K562 (cell line): ENCODE measurements around the gene DNALI1. TPM values are rescaled to one million over a fixed set of nuclear protein-coding genes. Genes with fewer than 3 reads are reported as not detected.
A peak's percentile ranks its signal among the peaks of the same experiment; 100 is the strongest.

Experiments
- BCOR ChIP-seq: fragments of 450-650 bp; IDR thresholded peaks from 2 replicates; pipeline ENCODE4 v1.6.1; 2016
- CBX3 ChIP-seq, 2 experiments: IDR thresholded peaks; 1 replicate in 1 of 2; 2 replicates in 1 of 2; pipeline ENCODE4 v1.6.1; 2012; ENCODE audit warnings: inconsistent platforms in 2 of 2, low read length in 2 of 2, borderline replicate concordance in 1 of 2, control low read depth in 1 of 2
- CC2D1A ChIP-seq: fragments of 450-650 bp; IDR thresholded peaks from 2 replicates; pipeline ENCODE4 v1.6.1; 2017; ENCODE audit warnings: mild to moderate bottlenecking
- CHAMP1 ChIP-seq: fragments of 450-650 bp; IDR thresholded peaks from 2 replicates; pipeline ENCODE4 v1.6.1; 2016; ENCODE audit warnings: mild to moderate bottlenecking
- HDGF ChIP-seq: fragments of 450-650 bp; IDR thresholded peaks from 2 replicates; pipeline ENCODE4 v1.6.1; 2016
- KDM1A ChIP-seq, 2 experiments: fragments of 450-650 bp; IDR thresholded peaks; 2 replicates each; pipeline ENCODE4 v1.6.1; 2016; ENCODE audit warnings: mild to moderate bottlenecking in 2 of 2
- MEF2A ChIP-seq: IDR thresholded peaks from 2 replicates; pipeline ENCODE4 v1.6.1; 2011; ENCODE audit warnings: low read depth, mild to moderate bottlenecking, low read length, moderate library complexity; ENCODE audit not compliant: control insufficient read depth
- NFE2 ChIP-seq: IDR thresholded peaks from 2 replicates; pipeline ENCODE4 v1.6.1; 2014; ENCODE audit warnings: antibody characterized with exemption, low read depth
- TRIM24 ChIP-seq, 2 experiments: fragments of 450-650 bp; IDR thresholded peaks; 2 replicates each; pipeline ENCODE4 v1.6.1; 2016
- TSHZ1 ChIP-seq: fragments of 250-450 bp; sonication (Bioruptor Pico); IDR thresholded peaks from 2 replicates; pipeline ENCODE4 v1.4.0; 2020; ENCODE audit warnings: mild to moderate bottlenecking, moderate library complexity
- ZFP30 ChIP-seq: fragments of 250-450 bp; sonication (Bioruptor Pico); IDR thresholded peaks from 2 replicates; pipeline ENCODE4 v1.8.0; 2022; ENCODE audit warnings: moderate library complexity, mild to moderate bottlenecking, inconsistent platforms, borderline replicate concordance
- ZNF318 ChIP-seq, 2 experiments: fragments of 450-650 bp; IDR thresholded peaks; 2 replicates each; pipeline ENCODE4 v1.6.1; 2016; ENCODE audit warnings: mild to moderate bottlenecking in 2 of 2, borderline replicate concordance in 1 of 2, low read depth in 1 of 2, moderate library complexity in 1 of 2
- polyA plus RNA-seq, 8 experiments: library from polyadenylated mRNA; depleted of rRNA in 4 of 8; stranded (reverse) in 5 of 8; unstranded in 3 of 8; fragments of >200 nt; fragmentation: Nextera tagmentation in 2 of 8; fragmentation: Illumina TruSeq in 1 of 8; extraction: Ambion mirVana in 2 of 8; extraction: Trizol in 1 of 8; gene quantifications; 2 replicates each; pipeline versions ENCODE4 v1.2.1 to v1.2.3, GENCODE V29; 2011 to 2014; ENCODE audit warnings: inconsistent platforms in 1 of 8, missing spikeins in 1 of 8
- total RNA-seq, 7 experiments: library from RNA; depleted of rRNA in 6 of 7; stranded (reverse); fragments of >200 nt in 6 of 7; fragmentation: Illumina TruSeq in 2 of 7; extraction: Trizol in 2 of 7; gene quantifications; 2 replicates each; pipeline versions ENCODE4 v1.2.1 to v1.2.3, GENCODE V29; 2011 to 2021; ENCODE audit warnings: low replicate concordance in 1 of 7

The DNALI1 gene
- total and polyA plus RNA-seq, 9 of the 15 experiments (the other 6 are each of a cell fraction or from before 2014, with no cell fraction given): 0.87 to 5.6 (median 1.2) TPM

- TF ChIP-seq ZNF318 (IDR thresholded peaks at IDR 0.05; ENCODE audit: borderline replicate concordance in 1 of 2, low read depth in 1 of 2) (no peak), CC2D1A (peak; percentile 86), NFE2 (peak; percentile 58; the same call in 1 of the 2 replicates), CHAMP1 (peak; percentile 88), TSHZ1 (CRISPR knock-in tag) (no peak), HDGF (0 out of 2 replicates have a peak, but pooled peaks have one; percentile 37), TRIM24 (IDR thresholded peaks at IDR 0.05) (peak in 1 of 2 experiments; percentile 24; a peak in 1 of 4 replicates), CBX3 (IDR thresholded peaks at IDR 0.05; ENCODE audit: borderline replicate concordance in 1 of 2, low read length in 2 of 2) (peak in 1 of 2 experiments; percentile 82; a peak in 1 of 3 replicates), MEF2A (no peak), BCOR (peak; percentile 53; the same call in 1 of the 2 replicates), KDM1A (IDR thresholded peaks at IDR 0.05) (peak in 1 of 2 experiments; percentile 38; a peak in 2 of 4 replicates), ZFP30 (CRISPR knock-in tag) (no peak)
Measured at GRCh38 chr1:37561133-37562132, 4.7 kb downstream of the DNALI1 start (continued).
